A673 (cell line): ENCODE results near the gene MRPL50. TPM values are rescaled to one million over a fixed set of nuclear protein-coding genes. Genes with fewer than 3 reads are reported as not detected.

Experiments used
- BruUV-seq: library from RNA; stranded (reverse); fragments of 400-500 nt; replicated peaks from 2 replicates; lab custom pipeline; 2021; lab: Mats Ljungman, UMichigan
- CTCF ChIA-PET: fragments of 300-600 bp; sonication (Branson Sonifier 250); formaldehyde crosslinking; loops from one replicate; lab custom pipeline; 2022; ENCODE audit warnings: antibody characterized with exemption; lab: Charles Lee
- POLR2A ChIA-PET: fragments of 300-600 bp; sonication (Branson Sonifier 250); formaldehyde crosslinking; loops from one replicate; lab custom pipeline; 2022; ENCODE audit warnings: antibody characterized with exemption; ENCODE audit not compliant: low non-redundant PET; lab: Charles Lee
- DNase-seq: peaks from one replicate; pipeline ENCODE4 v3.0.0-alpha.2; 2015; ENCODE audit warnings: low spot score
- H3K27ac ChIP-seq: fragments of 200-600 bp; sonication (generic); 2 replicates; pipeline ENCODE4 v1.5.1; 2016; ENCODE audit warnings: mixed run types, low read depth, mild to moderate bottlenecking, mixed read lengths, antibody characterized with exemption, low read length; ENCODE audit not compliant: poor library complexity, severe bottlenecking
- H3K27me3 ChIP-seq: fragments of 200-600 bp; sonication (generic); replicated peaks from 2 replicates; pipeline ENCODE4 v1.6.1; 2017; ENCODE audit warnings: mixed run types, low read depth, mild to moderate bottlenecking, mixed read lengths, antibody characterized with exemption, low read length; ENCODE audit not compliant: insufficient read depth, poor library complexity
- H3K36me3 ChIP-seq: fragments of 200-600 bp; sonication (generic); 2 replicates; pipeline ENCODE4 v1.6.1; 2016; ENCODE audit warnings: mixed run types, mild to moderate bottlenecking, mixed read lengths, antibody characterized with exemption, low read length; ENCODE audit not compliant: insufficient read depth, poor library complexity, severe bottlenecking
- H3K4me1 ChIP-seq: fragments of 200-600 bp; sonication (generic); 2 replicates; pipeline ENCODE4 v1.6.1; 2017; ENCODE audit warnings: mixed run types, mild to moderate bottlenecking, mixed read lengths, antibody characterized with exemption, low read length; ENCODE audit not compliant: insufficient read depth, poor library complexity, severe bottlenecking
- H3K4me3 ChIP-seq: fragments of 200-600 bp; sonication (generic); 2 replicates; pipeline ENCODE4 v1.5.1; 2016; ENCODE audit warnings: low read depth, mixed run types, mild to moderate bottlenecking, mixed read lengths, low read length; ENCODE audit not compliant: poor library complexity, severe bottlenecking
- H3K9me3 ChIP-seq: fragments of 200-600 bp; sonication (generic); 2 replicates; pipeline ENCODE4 v1.6.1; 2016; ENCODE audit warnings: mixed run types, low read depth, mild to moderate bottlenecking, mixed read lengths, antibody characterized with exemption, low read length; ENCODE audit not compliant: poor library complexity, severe bottlenecking
- EZH2 ChIP-seq: fragments of 200-600 bp; sonication (generic); IDR thresholded peaks from 2 replicates; pipeline ENCODE4 v1.6.1; 2017; ENCODE audit warnings: borderline replicate concordance, low read depth, mild to moderate bottlenecking, mixed read lengths, antibody characterized with exemption, low read length; ENCODE audit not compliant: poor library complexity, severe bottlenecking
- intact Hi-C: fragments of 100-400 bp; cut with micrococcal nuclease; formaldehyde crosslinking; loops from one replicate; pipeline ENCODE4 v1.10.0; 2022; ENCODE audit not compliant: unreplicated experiment
- total RNA-seq: library from RNA; stranded (reverse); gene quantifications from 2 replicates; pipeline ENCODE4 v1.2.3, GENCODE V29; 2021
- TF ChIP-seq, protein P1 (sequence below): fragments of 300-800, 200-600 bp; sonication (generic); conservative IDR thresholded peaks from 2 replicates; pipeline ENCODE4 v1.5.1; 2017; ENCODE audit warnings: low read depth, mild to moderate bottlenecking, antibody characterized with exemption, low read length, moderate library complexity, mixed read lengths

The MRPL50 gene
- total RNA-seq, 1 experiment from 2014 or later, result 17.0 TPM

DNA sequence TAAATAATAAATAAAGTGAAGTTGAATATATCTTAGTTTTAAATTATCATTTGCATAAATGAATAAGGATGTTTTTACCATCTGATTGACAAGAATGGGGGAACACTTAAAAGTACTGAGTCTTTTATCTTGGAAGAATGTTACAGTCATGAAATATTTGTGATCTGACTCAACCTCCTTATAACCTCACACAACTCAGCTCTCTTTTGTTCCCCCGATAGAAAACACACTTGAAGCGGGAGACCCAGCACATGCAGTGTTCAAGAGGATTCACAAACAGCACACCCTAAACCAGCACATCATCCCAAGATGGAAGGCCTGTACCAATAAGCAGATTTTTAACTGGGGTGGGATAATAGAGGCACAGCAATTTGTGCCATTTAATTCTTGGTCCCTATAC lies 29.1 kb downstream of the MRPL50 start:
- CTCF ChIA-PET, result no interaction called here
- Histone ChIP-seq H3K27ac (no peak overlapping the region), H3K9me3 (no peaks in the 10 kb centered on the region), H3K27me3 (no peaks in the 10 kb centered on the region), H3K36me3 (no peaks in the 10 kb centered on the region), H3K4me1 (no peaks in the 10 kb centered on the region), H3K4me3 (no peak overlapping the region)
- TF ChIP-seq EZH2, result no peak
- TF ChIP-seq, protein P1, sequence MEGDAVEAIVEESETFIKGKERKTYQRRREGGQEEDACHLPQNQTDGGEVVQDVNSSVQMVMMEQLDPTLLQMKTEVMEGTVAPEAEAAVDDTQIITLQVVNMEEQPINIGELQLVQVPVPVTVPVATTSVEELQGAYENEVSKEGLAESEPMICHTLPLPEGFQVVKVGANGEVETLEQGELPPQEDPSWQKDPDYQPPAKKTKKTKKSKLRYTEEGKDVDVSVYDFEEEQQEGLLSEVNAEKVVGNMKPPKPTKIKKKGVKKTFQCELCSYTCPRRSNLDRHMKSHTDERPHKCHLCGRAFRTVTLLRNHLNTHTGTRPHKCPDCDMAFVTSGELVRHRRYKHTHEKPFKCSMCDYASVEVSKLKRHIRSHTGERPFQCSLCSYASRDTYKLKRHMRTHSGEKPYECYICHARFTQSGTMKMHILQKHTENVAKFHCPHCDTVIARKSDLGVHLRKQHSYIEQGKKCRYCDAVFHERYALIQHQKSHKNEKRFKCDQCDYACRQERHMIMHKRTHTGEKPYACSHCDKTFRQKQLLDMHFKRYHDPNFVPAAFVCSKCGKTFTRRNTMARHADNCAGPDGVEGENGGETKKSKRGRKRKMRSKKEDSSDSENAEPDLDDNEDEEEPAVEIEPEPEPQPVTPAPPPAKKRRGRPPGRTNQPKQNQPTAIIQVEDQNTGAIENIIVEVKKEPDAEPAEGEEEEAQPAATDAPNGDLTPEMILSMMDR, result no peak
- POLR2A ChIA-PET, result no interaction called here
- intact Hi-C loops, result no loop called here
- BruUV-seq, result no TSS peak
- no peak for DNase-seq

DNA sequence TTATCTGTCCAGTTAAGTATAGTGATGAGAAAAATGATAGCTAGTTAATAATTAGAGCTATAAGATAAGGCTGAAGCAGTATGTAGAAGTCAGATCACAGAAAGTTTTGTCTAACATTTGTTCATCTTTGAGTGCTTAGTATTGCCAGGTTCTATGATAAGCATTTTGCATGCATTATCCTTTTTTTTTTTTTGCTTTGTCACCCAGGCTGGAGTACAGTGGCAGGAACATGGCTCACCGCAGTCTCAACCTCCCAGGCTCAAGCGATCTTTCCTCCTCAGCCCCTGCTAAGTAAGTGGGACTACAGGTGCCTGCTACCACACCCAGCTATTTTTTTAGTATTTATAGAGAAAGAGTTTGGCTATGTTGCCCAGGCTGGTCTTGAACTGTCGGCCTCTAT lies 31.1 kb downstream of the MRPL50 start:
- ChIA-PET POLR2A (interaction anchor here (0.6 kb wide), 1 partner anchor 454 kb away, joined by 3 read pairs; no protein-coding TSS in a partner anchor), CTCF (no interaction called here)
- intact Hi-C loops, result no loop called here

DNA sequence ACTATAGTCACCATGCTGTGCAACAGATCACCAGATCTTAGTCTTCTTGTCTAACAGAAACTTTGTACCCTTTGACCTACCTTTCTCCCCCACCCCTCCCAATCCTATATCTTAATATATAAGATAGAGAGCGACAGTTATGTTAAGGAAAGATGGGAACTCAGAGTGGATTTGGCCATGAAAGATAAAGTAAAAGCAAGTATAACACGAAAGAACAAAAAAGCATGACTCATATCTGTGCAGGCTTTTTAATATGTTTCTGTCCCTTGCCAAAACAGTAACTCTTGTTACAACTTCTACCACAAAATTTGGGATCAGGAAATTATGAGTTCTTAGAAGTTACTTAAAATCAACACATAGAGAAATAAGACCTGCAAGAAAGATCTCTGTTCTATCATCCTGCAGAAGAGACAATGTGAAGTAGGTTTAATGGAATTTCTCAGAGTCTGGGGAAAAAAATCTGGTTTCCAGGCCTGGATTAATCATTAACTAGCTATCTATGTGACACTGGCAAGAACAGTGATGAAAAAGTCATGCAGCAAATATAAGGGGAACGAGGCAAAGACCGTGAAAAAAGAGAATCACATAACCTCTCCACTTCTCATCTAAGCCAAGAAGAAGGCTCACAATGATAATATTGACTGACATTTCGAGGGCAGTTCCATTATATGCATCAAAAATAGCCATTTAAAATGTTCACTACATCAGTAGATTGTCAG lies 32.2 kb downstream of the MRPL50 start:
- no peak overlapping the region for H3K4me3 ChIP-seq
- no peak overlapping the region for H3K27ac ChIP-seq
- no peak for DNase-seq
- H3K9me3 ChIP-seq, result no peaks in the 10 kb centered on the region
- TF ChIP-seq, protein P1, result no peak
- no peak for TF ChIP-seq EZH2
- BruUV-seq, result no TSS peak
- H3K27me3 ChIP-seq, result no peaks in the 10 kb centered on the region
- no peaks in the 10 kb centered on the region for H3K4me1 ChIP-seq
- no peaks in the 10 kb centered on the region for H3K36me3 ChIP-seq
- ChIA-PET POLR2A (no interaction called here), CTCF (no interaction called here)
- intact Hi-C loops, result no loop called here

More for the DNA sequence above, 31.1 kb downstream of the MRPL50 start:
- no peak overlapping the region for H3K27ac ChIP-seq
- H3K4me3 ChIP-seq, result no peak overlapping the region
- no peak for DNase-seq
- no peaks in the 10 kb centered on the region for H3K36me3 ChIP-seq
- BruUV-seq, result no TSS peak
- no peaks in the 10 kb centered on the region for H3K4me1 ChIP-seq
- no peaks in the 10 kb centered on the region for H3K9me3 ChIP-seq
- no peaks in the 10 kb centered on the region for H3K27me3 ChIP-seq
- no peak for TF ChIP-seq EZH2
- TF ChIP-seq, protein P1, result no peak
